ACC112 (cell line): ENCODE results near the gene LRP5.

Source experiments
- H2AFZ ChIP-seq: fragments of 200-600 bp; sonication (generic); one replicate; pipeline ENCODE4 v1.6.0; 2017; ENCODE audit warnings: antibody characterized with exemption, low read length; ENCODE audit not compliant: unreplicated experiment
- H3K27ac ChIP-seq: fragments of 200-600 bp; sonication (generic); 2 replicates; pipeline ENCODE4 v1.5.1; 2014; ENCODE audit warnings: low read depth, mild to moderate bottlenecking, antibody characterized with exemption, low read length, moderate library complexity
- H3K27me3 ChIP-seq: fragments of 200-600 bp; sonication (generic); 2 replicates; pipeline ENCODE4 v1.6.1; 2014; ENCODE audit warnings: mild to moderate bottlenecking, antibody characterized with exemption, low read length, moderate library complexity, mixed read lengths; ENCODE audit not compliant: insufficient read depth
- H3K36me3 ChIP-seq: fragments of 200-600 bp; sonication (generic); 2 replicates; pipeline ENCODE4 v1.6.1; 2016; ENCODE audit warnings: mild to moderate bottlenecking, antibody characterized with exemption, low read length, moderate library complexity, mixed read lengths; ENCODE audit not compliant: insufficient read depth
- H3K4me1 ChIP-seq: fragments of 200-600 bp; sonication (generic); one replicate; pipeline ENCODE4 v1.6.1; 2016; ENCODE audit warnings: low read length, mixed read lengths; ENCODE audit not compliant: insufficient read depth, unreplicated experiment, control insufficient read depth
- H3K4me3 ChIP-seq: fragments of 200-600 bp; sonication (generic); 2 replicates; pipeline ENCODE4 v1.5.1; 2014; ENCODE audit warnings: mild to moderate bottlenecking, low read depth, low read length
- H3K79me2 ChIP-seq: fragments of 200-600 bp; sonication (generic); one replicate; pipeline ENCODE4 v1.6.0; 2016; ENCODE audit warnings: low read length; ENCODE audit not compliant: control insufficient read depth, unreplicated experiment, insufficient read depth

The LRP5 gene

GRCh38 chr11:68495872-68496271 is 183.5 kb downstream of the LRP5 start:
- H3K27me3 ChIP-seq: no peaks in the 10 kb centered on the region
- no peak overlapping the region for H2AFZ ChIP-seq
- H3K79me2 ChIP-seq: peaks cover 85% of the 10 kb centered on the region
- no peaks in the 10 kb centered on the region for H3K36me3 ChIP-seq
- H3K4me3 ChIP-seq: no peak overlapping the region
- H3K4me1 ChIP-seq: no peaks in the 10 kb centered on the region
- no peak overlapping the region for H3K27ac ChIP-seq

DNA sequence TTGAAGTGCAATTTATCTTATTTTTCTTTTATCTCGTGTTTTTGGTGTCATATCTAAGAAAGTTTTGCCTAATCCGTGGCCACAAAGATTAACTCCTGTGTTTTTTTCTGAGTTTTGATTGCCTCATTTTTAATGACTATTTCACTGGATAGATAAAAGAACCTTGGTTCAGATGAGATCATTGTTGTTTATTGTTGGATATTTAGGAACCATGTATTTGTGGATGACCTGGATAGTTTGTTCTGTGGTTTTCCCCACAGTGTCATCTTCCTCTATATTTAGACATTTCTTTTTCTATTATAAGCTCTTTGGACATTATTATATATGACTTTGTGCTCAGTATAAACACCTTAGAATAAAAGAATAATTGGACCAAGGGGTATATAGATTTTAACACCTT is 185.4 kb downstream of the LRP5 start:
- Histone ChIP-seq H3K36me3 (no peaks in the 10 kb centered on the region), H3K4me3 (no peak overlapping the region), H3K4me1 (no peaks in the 10 kb centered on the region)

DNA sequence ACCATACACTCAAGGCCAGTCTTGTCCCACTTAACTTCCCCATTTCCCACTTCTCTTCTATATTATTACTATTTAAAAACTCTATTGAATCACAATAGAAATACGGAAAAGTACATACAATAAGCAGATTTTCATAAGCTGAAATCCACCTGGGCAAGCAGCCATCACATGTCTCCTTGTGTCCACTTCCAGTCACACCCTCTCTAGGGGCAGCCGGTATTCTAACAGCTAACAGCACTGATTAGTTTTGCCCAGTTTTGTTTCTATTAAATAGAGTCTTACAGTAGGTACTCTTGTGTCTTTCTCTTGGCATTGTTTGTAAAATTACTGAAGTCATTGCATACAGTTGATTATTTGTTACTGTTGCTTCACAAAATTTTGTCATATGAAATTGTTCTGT is 185.9 kb downstream of the LRP5 start:
- no peak overlapping the region for H2AFZ ChIP-seq
- no peak overlapping the region for H3K4me3 ChIP-seq
- H3K79me2 ChIP-seq: peaks cover 87% of the 10 kb centered on the region
- no peaks in the 10 kb centered on the region for H3K27me3 ChIP-seq
- no peaks in the 10 kb centered on the region for H3K36me3 ChIP-seq
- no peaks in the 10 kb centered on the region for H3K4me1 ChIP-seq
- no peak overlapping the region for H3K27ac ChIP-seq

More for the DNA sequence above, 185.4 kb downstream of the LRP5 start:
- H3K27me3 ChIP-seq: no peaks in the 10 kb centered on the region
- H3K27ac ChIP-seq: no peak overlapping the region
- H2AFZ ChIP-seq: no peak overlapping the region
- peaks cover 87% of the 10 kb centered on the region for H3K79me2 ChIP-seq
